PC-9 (cell line): ENCODE measurements around the gene PKP3.

Experiments used
- EZH2 ChIP-seq: fragments of 200-600 bp; sonication (generic); IDR thresholded peaks from 2 replicates; pipeline ENCODE4 v1.8.0; 2017; ENCODE audit warnings: antibody characterized with exemption, low read depth
- TF ChIP-seq, protein P1 (sequence below): fragments of 200-600 bp; sonication (generic); conservative IDR thresholded peaks from 2 replicates; pipeline ENCODE4 v1.6.1; 2017; ENCODE audit warnings: mixed run types, antibody characterized with exemption, mild to moderate bottlenecking, moderate library complexity

DNA sequence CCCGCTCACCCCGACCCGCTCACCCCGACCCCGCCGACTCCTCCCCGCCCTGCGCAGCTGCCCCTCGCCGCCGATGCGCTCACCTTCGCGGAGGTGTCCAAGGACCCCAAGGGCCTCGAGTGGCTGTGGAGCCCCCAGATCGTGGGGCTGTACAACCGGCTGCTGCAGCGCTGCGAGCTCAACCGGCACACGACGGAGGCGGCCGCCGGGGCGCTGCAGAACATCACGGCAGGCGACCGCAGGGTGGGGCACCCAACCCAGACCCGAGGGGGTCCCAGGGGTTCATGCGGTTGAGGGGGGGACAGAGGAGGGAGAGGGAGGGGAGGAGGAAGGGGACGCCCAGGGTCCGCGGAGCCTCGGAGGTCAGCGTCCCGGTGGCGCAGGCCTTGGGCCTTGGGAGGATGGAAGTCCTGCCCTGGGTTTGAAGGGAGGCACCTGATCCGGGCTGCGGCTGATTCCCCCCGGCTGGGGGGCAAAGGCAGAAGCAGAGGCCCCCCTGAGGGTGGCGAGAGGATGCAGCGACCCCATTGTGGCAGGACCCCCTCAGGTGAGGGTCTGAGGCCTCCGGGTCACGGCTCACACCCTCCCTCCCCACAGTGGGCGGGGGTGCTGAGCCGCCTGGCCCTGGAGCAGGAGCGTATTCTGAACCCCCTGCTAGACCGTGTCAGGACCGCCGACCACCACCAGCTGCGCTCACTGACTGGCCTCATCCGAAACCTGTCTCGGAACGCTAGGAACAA is 9.2 kb downstream of the PKP3 start:
- TF ChIP-seq, protein P1, sequence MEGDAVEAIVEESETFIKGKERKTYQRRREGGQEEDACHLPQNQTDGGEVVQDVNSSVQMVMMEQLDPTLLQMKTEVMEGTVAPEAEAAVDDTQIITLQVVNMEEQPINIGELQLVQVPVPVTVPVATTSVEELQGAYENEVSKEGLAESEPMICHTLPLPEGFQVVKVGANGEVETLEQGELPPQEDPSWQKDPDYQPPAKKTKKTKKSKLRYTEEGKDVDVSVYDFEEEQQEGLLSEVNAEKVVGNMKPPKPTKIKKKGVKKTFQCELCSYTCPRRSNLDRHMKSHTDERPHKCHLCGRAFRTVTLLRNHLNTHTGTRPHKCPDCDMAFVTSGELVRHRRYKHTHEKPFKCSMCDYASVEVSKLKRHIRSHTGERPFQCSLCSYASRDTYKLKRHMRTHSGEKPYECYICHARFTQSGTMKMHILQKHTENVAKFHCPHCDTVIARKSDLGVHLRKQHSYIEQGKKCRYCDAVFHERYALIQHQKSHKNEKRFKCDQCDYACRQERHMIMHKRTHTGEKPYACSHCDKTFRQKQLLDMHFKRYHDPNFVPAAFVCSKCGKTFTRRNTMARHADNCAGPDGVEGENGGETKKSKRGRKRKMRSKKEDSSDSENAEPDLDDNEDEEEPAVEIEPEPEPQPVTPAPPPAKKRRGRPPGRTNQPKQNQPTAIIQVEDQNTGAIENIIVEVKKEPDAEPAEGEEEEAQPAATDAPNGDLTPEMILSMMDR = no peak
- no peak for TF ChIP-seq EZH2
